Liver (tissue), 9 donors: ENCODE results near the gene ABCC2. TPM values are rescaled to one million over a fixed set of nuclear protein-coding genes. Genes with fewer than 3 reads are reported as not detected.

Experiments used
- DNase-seq: peaks from one replicate; pipeline ENCODE4 v3.0.0-alpha.2; 2017; ENCODE audit warnings: low spot score
- H3K27ac ChIP-seq, 2 donors: one replicate each; pipeline ENCODE4 v1.7.0; 2013; ENCODE audit warnings: inconsistent platforms in 2 of 2, low read length in 2 of 2, control low read depth in 1 of 2, low read depth in 1 of 2, mild to moderate bottlenecking in 1 of 2
- H3K27me3 ChIP-seq, 4 donors: one replicate each; pipeline versions ENCODE4 v1.6.1 to v1.7.0; 2013; ENCODE audit warnings: low read length in 3 of 4, inconsistent platforms in 1 of 4, mild to moderate bottlenecking in 1 of 4, moderate library complexity in 1 of 4; ENCODE audit not compliant: control insufficient read depth in 4 of 4, insufficient read depth in 4 of 4
- H3K36me3 ChIP-seq, 4 donors: one replicate each; pipeline versions ENCODE4 v1.6.1 to v1.7.0; 2013; ENCODE audit warnings: low read length in 3 of 4, mild to moderate bottlenecking in 3 of 4, low read depth in 1 of 4, moderate library complexity in 1 of 4; ENCODE audit not compliant: control insufficient read depth in 4 of 4, insufficient read depth in 3 of 4
- H3K4me1 ChIP-seq, 4 donors: one replicate each; pipeline versions ENCODE4 v1.6.1 to v1.7.0; 2013; ENCODE audit warnings: low read length in 3 of 4, mild to moderate bottlenecking in 3 of 4, moderate library complexity in 1 of 4; ENCODE audit not compliant: control insufficient read depth in 4 of 4, insufficient read depth in 4 of 4
- H3K4me3 ChIP-seq, 3 donors: one replicate each; pipeline versions ENCODE4 v1.6.1 to v1.7.0; 2013; ENCODE audit warnings: low read length in 3 of 3, control low read depth in 1 of 3, low read depth in 1 of 3, mild to moderate bottlenecking in 1 of 3
- H3K9ac ChIP-seq, 2 donors: one replicate each; pipeline ENCODE4 v1.7.0; 2013; ENCODE audit warnings: low read length in 2 of 2, mild to moderate bottlenecking in 2 of 2, moderate library complexity in 2 of 2, control low read depth in 1 of 2, low read depth in 1 of 2
- H3K9me3 ChIP-seq, 4 donors: one replicate each; pipeline versions ENCODE4 v1.6.1 to v1.7.0; 2013; ENCODE audit warnings: low read length in 3 of 4; ENCODE audit not compliant: control insufficient read depth in 4 of 4
- EGR1 ChIP-seq, 2 donors: IDR thresholded peaks; 2 replicates each; pipeline ENCODE4 v1.6.1; 2016 to 2018; ENCODE audit warnings: antibody characterized with exemption in 2 of 2, low read depth in 2 of 2
- FOXA1 ChIP-seq: IDR thresholded peaks from 2 replicates; pipeline ENCODE4 v1.6.1; 2016; ENCODE audit warnings: antibody characterized with exemption
- FOXA2 ChIP-seq: IDR thresholded peaks from 2 replicates; pipeline ENCODE4 v1.6.1; 2016; ENCODE audit warnings: antibody characterized with exemption
- GABPA ChIP-seq, 2 donors: IDR thresholded peaks in 1 of 2; conservative IDR thresholded peaks in 1 of 2; 2 replicates each; pipeline ENCODE4 v1.6.1; 2016; ENCODE audit warnings: antibody characterized with exemption in 2 of 2, mild to moderate bottlenecking in 1 of 2, moderate library complexity in 1 of 2
- HNF4A ChIP-seq, 2 donors: conservative IDR thresholded peaks; 2 replicates each; pipeline ENCODE4 v1.6.1; 2016; ENCODE audit warnings: antibody characterized with exemption in 2 of 2, mild to moderate bottlenecking in 2 of 2
- HNF4G ChIP-seq: IDR thresholded peaks from 2 replicates; pipeline ENCODE4 v1.6.1; 2016; ENCODE audit warnings: antibody characterized with exemption
- JUND ChIP-seq, 2 donors: IDR thresholded peaks; 2 replicates each; pipeline ENCODE4 v1.6.1; 2016; ENCODE audit warnings: antibody characterized with exemption in 2 of 2
- NR2F2 ChIP-seq: IDR thresholded peaks from 2 replicates; pipeline ENCODE4 v1.6.1; 2016; ENCODE audit warnings: antibody characterized with exemption
- RAD21 ChIP-seq, 2 donors: IDR thresholded peaks; 2 replicates each; pipeline ENCODE4 v1.6.1; 2016; ENCODE audit warnings: antibody characterized with exemption in 2 of 2, mild to moderate bottlenecking in 2 of 2
- RXRA ChIP-seq, 2 donors: IDR thresholded peaks; 2 replicates each; pipeline ENCODE4 v1.6.1; 2017 to 2018; ENCODE audit warnings: antibody characterized with exemption in 2 of 2, mild to moderate bottlenecking in 1 of 2
- SP1 ChIP-seq: IDR thresholded peaks from 2 replicates; pipeline ENCODE4 v1.6.1; 2018; ENCODE audit warnings: antibody characterized with exemption, mild to moderate bottlenecking
- TAF1 ChIP-seq: conservative IDR thresholded peaks from 2 replicates; pipeline ENCODE4 v1.6.1; 2016; ENCODE audit warnings: antibody characterized with exemption, mild to moderate bottlenecking
- YY1 ChIP-seq: IDR thresholded peaks from 2 replicates; pipeline ENCODE4 v1.6.1; 2016; ENCODE audit warnings: antibody characterized with exemption, mild to moderate bottlenecking
- WGBS: extraction: QIAGEN DNeasy Blood & Tissue Kit; methylation state at CpG from one replicate; pipeline ENCODE4 v1.1.7; 2013; 5-methylcytosine and 5-hydroxymethylcytosine counted together
- polyA plus RNA-seq, 2 donors: library from polyadenylated mRNA; stranded (reverse) in 1 of 2; unstranded in 1 of 2; fragments of 200-250 nt in 1 of 2; fragments of >200 nt in 1 of 2; fragmentation: Nextera tagmentation in 1 of 2; extraction: Ambion mirVana in 1 of 2; gene quantifications; one replicate each; pipeline versions ENCODE4 v1.2.1 to v1.2.3, GENCODE V29; 2013 to 2015
- total RNA-seq, 2 donors: library from RNA; depleted of rRNA; stranded (reverse); fragments of >200 nt; gene quantifications; one replicate each; pipeline ENCODE4 v1.2.3, GENCODE V29; 2014
- TF ChIP-seq, protein P1 (sequence below): IDR thresholded peaks from 2 replicates; pipeline ENCODE4 v1.6.1; 2016; ENCODE audit warnings: antibody characterized with exemption
- TF ChIP-seq, protein P2 (sequence below): IDR thresholded peaks from 2 replicates; pipeline ENCODE4 v1.6.1; 2016; ENCODE audit warnings: antibody characterized with exemption
- TF ChIP-seq, protein P3 (sequence below): IDR thresholded peaks from 2 replicates; pipeline ENCODE4 v1.6.1; 2016; ENCODE audit warnings: antibody characterized with exemption
- TF ChIP-seq, protein P4 (sequence below): IDR thresholded peaks from 2 replicates; pipeline ENCODE4 v1.6.1; 2016; ENCODE audit warnings: antibody characterized with exemption, mild to moderate bottlenecking
- donor health status: healthy.
- donor health status: healthy.
- donor health status: healthy.
- donor health status: healthy.
- donor health status: healthy.

ABCC2 gene
- total and polyA plus RNA-seq, 4 donors: 45.6 to 234 (median 70.1) TPM

DNA sequence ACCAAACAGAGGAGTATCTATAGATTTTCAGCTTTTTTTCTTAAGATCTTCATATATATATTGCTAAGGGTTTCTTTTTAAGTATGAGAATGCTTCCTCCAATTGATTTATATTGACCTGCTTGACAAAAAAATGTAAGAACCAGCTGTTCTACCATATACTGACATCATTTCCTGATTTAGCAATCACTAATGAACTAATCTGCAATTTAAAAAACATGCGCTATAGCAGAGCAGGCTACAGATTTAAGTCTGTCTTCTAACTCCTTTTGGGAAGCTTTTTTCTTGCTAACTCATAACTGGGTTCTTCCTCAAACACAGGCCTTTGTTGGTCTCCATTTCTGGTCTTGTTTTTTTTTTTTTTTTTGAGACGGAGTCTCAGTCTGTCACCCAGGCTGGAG lies 33.2 kb downstream of the ABCC2 start:
- H3K9me3 ChIP-seq: no peaks in the 10 kb centered on the region
- H3K4me3 ChIP-seq: no peak overlapping the region
- H3K27me3 ChIP-seq: no peaks in the 10 kb centered on the region
- H3K9ac ChIP-seq: no peak overlapping the region
- no peaks in the 10 kb centered on the region for H3K4me1 ChIP-seq
- TF ChIP-seq, protein P1, sequence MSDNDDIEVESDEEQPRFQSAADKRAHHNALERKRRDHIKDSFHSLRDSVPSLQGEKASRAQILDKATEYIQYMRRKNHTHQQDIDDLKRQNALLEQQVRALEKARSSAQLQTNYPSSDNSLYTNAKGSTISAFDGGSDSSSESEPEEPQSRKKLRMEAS: no peak
- no peak for TF ChIP-seq GABPA (IDR thresholded peaks at IDR 0.05 in 1 of 2, conservative IDR thresholded peaks at IDR 0.05 in 1 of 2)
- TF ChIP-seq, protein P2, sequence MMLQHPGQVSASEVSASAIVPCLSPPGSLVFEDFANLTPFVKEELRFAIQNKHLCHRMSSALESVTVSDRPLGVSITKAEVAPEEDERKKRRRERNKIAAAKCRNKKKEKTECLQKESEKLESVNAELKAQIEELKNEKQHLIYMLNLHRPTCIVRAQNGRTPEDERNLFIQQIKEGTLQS: no peak
- no peak for TF ChIP-seq FOXA2
- TF ChIP-seq, protein P3, sequence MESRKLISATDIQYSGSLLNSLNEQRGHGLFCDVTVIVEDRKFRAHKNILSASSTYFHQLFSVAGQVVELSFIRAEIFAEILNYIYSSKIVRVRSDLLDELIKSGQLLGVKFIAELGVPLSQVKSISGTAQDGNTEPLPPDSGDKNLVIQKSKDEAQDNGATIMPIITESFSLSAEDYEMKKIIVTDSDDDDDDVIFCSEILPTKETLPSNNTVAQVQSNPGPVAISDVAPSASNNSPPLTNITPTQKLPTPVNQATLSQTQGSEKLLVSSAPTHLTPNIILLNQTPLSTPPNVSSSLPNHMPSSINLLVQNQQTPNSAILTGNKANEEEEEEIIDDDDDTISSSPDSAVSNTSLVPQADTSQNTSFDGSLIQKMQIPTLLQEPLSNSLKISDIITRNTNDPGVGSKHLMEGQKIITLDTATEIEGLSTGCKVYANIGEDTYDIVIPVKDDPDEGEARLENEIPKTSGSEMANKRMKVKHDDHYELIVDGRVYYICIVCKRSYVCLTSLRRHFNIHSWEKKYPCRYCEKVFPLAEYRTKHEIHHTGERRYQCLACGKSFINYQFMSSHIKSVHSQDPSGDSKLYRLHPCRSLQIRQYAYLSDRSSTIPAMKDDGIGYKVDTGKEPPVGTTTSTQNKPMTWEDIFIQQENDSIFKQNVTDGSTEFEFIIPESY: no peak
- TF ChIP-seq, protein P4, sequence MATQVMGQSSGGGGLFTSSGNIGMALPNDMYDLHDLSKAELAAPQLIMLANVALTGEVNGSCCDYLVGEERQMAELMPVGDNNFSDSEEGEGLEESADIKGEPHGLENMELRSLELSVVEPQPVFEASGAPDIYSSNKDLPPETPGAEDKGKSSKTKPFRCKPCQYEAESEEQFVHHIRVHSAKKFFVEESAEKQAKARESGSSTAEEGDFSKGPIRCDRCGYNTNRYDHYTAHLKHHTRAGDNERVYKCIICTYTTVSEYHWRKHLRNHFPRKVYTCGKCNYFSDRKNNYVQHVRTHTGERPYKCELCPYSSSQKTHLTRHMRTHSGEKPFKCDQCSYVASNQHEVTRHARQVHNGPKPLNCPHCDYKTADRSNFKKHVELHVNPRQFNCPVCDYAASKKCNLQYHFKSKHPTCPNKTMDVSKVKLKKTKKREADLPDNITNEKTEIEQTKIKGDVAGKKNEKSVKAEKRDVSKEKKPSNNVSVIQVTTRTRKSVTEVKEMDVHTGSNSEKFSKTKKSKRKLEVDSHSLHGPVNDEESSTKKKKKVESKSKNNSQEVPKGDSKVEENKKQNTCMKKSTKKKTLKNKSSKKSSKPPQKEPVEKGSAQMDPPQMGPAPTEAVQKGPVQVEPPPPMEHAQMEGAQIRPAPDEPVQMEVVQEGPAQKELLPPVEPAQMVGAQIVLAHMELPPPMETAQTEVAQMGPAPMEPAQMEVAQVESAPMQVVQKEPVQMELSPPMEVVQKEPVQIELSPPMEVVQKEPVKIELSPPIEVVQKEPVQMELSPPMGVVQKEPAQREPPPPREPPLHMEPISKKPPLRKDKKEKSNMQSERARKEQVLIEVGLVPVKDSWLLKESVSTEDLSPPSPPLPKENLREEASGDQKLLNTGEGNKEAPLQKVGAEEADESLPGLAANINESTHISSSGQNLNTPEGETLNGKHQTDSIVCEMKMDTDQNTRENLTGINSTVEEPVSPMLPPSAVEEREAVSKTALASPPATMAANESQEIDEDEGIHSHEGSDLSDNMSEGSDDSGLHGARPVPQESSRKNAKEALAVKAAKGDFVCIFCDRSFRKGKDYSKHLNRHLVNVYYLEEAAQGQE: no peak
- TF ChIP-seq NR2F2: no peak
- TF ChIP-seq EGR1 (IDR thresholded peaks at IDR 0.05; ENCODE audit: low read depth in 2 of 2): no peak
- no peak for TF ChIP-seq SP1
- no peak for TF ChIP-seq TAF1
- no peak for TF ChIP-seq YY1
- no peak for TF ChIP-seq HNF4A (conservative IDR thresholded peaks at IDR 0.05)
- TF ChIP-seq RXRA (IDR thresholded peaks at IDR 0.05): no peak
- DNase-seq: no peak
- WGBS: 94% methylated on average over 2 of the region's 2 CpGs
- peaks cover 18 to 87% (median 63%) of the 10 kb centered on the region in 4 donors for H3K36me3 ChIP-seq
- no peak overlapping the region for H3K27ac ChIP-seq

DNA sequence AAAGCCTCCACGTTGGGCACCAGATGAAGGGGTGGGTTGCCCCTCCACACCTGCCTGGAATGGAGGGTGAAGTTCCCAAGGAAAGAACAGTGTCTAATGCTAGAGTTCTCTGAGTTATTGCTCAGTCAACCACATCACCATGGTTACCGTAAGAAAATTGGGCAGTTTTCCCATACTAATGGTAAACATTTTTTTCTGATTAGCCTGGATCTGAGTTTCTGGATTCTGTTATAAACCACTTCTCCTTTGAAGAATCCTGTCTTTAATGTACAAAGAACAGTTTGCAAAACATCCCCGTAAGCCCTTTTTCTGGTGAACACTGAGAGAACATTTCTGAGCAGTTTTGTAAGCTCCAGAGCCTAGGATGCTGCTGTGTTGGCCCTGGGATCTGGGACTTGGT lies 45.5 kb downstream of the ABCC2 start:
- Histone ChIP-seq H3K9me3 (no peaks in the 10 kb centered on the region), H3K9ac (no peak overlapping the region), H3K27ac (no peak overlapping the region), H3K36me3 (peaks cover 6 to 53% (median 47%) of the 10 kb centered on the region in 4 donors), H3K4me3 (no peak overlapping the region), H3K27me3 (no peaks in the 10 kb centered on the region), H3K4me1 (no peaks in the 10 kb centered on the region)
- no peak for DNase-seq
- 94% methylated on average over 3 of the region's 3 CpGs for WGBS
- TF ChIP-seq HNF4A (conservative IDR thresholded peaks at IDR 0.05) (no peak), RAD21 (IDR thresholded peaks at IDR 0.05) (no peak), NR2F2 (no peak), GABPA (IDR thresholded peaks at IDR 0.05 in 1 of 2, conservative IDR thresholded peaks at IDR 0.05 in 1 of 2) (no peak), YY1 (no peak), JUND (IDR thresholded peaks at IDR 0.05) (no peak), FOXA2 (no peak), EGR1 (IDR thresholded peaks at IDR 0.05; ENCODE audit: low read depth in 2 of 2) (no peak), RXRA (IDR thresholded peaks at IDR 0.05) (no peak), FOXA1 (no peak), TAF1 (no peak), HNF4G (no peak), SP1 (no peak)
- TF ChIP-seq, protein P4: no peak
- TF ChIP-seq, protein P2: no peak
- TF ChIP-seq, protein P1: no peak
- TF ChIP-seq, protein P3: no peak
